PC-3 (cell line): Measurements from ENCODE around the gene NUDT1. TPM values are rescaled to one million over a fixed set of nuclear protein-coding genes. Genes with fewer than 3 reads are reported as not detected.

Experiments
- ATAC-seq: fragments of 200-7000 bp; cut with Tn5 transposase; 2 replicates; pipeline ENCODE4 v1.9.1; 2020; ENCODE audit warnings: mild to moderate bottlenecking, moderate library complexity
- BruUV-seq: library from RNA; stranded (reverse); fragments of 400-500 nt; replicated peaks from 2 replicates; lab custom pipeline; 2021; lab: Mats Ljungman, UMichigan
- CTCF ChIA-PET: fragments of 300-600 bp; sonication (Branson Sonifier 250); formaldehyde crosslinking; loops from one replicate; lab custom pipeline; 2022; ENCODE audit warnings: antibody characterized with exemption; lab: Charles Lee
- POLR2A ChIA-PET: fragments of 300-600 bp; sonication (Branson Sonifier 250); formaldehyde crosslinking; loops from one replicate; lab custom pipeline; 2022; ENCODE audit warnings: antibody characterized with exemption; ENCODE audit not compliant: unreplicated experiment; lab: Charles Lee
- DNase-seq: peaks from one replicate; pipeline ENCODE4 v3.0.0-alpha.2; 2015
- H2AFZ ChIP-seq: fragments of 300-600 bp; sonication (generic); 2 replicates; pipeline ENCODE4 v1.6.0; 2016; ENCODE audit warnings: antibody characterized with exemption, low read length
- H3F3A ChIP-seq: fragments of 300-600 bp; sonication (generic); one replicate; pipeline ENCODE4 v1.6.0; 2017; ENCODE audit warnings: antibody characterized with exemption, low read length, control low read depth, mild to moderate bottlenecking; ENCODE audit not compliant: unreplicated experiment
- H3K27ac ChIP-seq: fragments of 300-600 bp; sonication (generic); 2 replicates; pipeline ENCODE4 v1.5.1; 2016; ENCODE audit warnings: mild to moderate bottlenecking, low read length
- H3K27me3 ChIP-seq: fragments of 300-600 bp; sonication (generic); 2 replicates; pipeline ENCODE4 v1.6.1; 2016; ENCODE audit warnings: low read length, mixed read lengths
- H3K36me3 ChIP-seq: fragments of 300-600 bp; sonication (generic); 2 replicates; pipeline ENCODE4 v1.6.1; 2016; ENCODE audit warnings: low read depth, mixed run types, low read length, mixed read lengths
- H3K4me1 ChIP-seq: fragments of 300-600 bp; sonication (generic); 2 replicates; pipeline ENCODE4 v1.5.1; 2016; ENCODE audit warnings: low read length; ENCODE audit not compliant: insufficient read depth
- H3K4me2 ChIP-seq: fragments of 300-600 bp; sonication (generic); 2 replicates; pipeline ENCODE4 v1.6.0; 2016; ENCODE audit warnings: low read length
- H3K4me3 ChIP-seq: fragments of 300-600 bp; sonication (generic); 2 replicates; pipeline ENCODE4 v1.5.1; 2016; ENCODE audit warnings: mild to moderate bottlenecking, low read length, mixed read lengths
- H3K79me2 ChIP-seq: fragments of 300-600 bp; sonication (generic); 2 replicates; pipeline ENCODE4 v1.6.1; 2017; ENCODE audit warnings: low read length, mixed read lengths
- H3K9ac ChIP-seq: fragments of 300-600 bp; sonication (generic); 2 replicates; pipeline ENCODE4 v1.6.0; 2016; ENCODE audit warnings: mild to moderate bottlenecking, low read length
- H3K9me2 ChIP-seq: fragments of 300-600 bp; sonication (generic); replicated peaks from 2 replicates; pipeline ENCODE4 v1.6.1; 2016; ENCODE audit warnings: mixed run types, low read length, mixed read lengths
- H3K9me3 ChIP-seq: fragments of 300-600 bp; sonication (generic); 2 replicates; pipeline ENCODE4 v1.6.1; 2016; ENCODE audit warnings: low read length, mixed read lengths
- H4K20me1 ChIP-seq: fragments of 300-600 bp; sonication (generic); 2 replicates; pipeline ENCODE4 v1.6.1; 2016; ENCODE audit warnings: low read length, mixed read lengths
- CTCF ChIP-seq: fragments of 300-600 bp; sonication (generic); conservative IDR thresholded peaks from 2 replicates; pipeline ENCODE4 v1.5.1; 2017; ENCODE audit warnings: antibody characterized with exemption, low read depth, mild to moderate bottlenecking, low read length
- EZH2 ChIP-seq: fragments of 300-600 bp; sonication (generic); IDR thresholded peaks from one replicate; pipeline ENCODE4 v1.6.1; 2017; ENCODE audit warnings: antibody characterized with exemption, mild to moderate bottlenecking, low read length; ENCODE audit not compliant: unreplicated experiment
- EZH2phosphoT487 ChIP-seq: fragments of 300-600 bp; sonication (generic); IDR thresholded peaks from 2 replicates; pipeline ENCODE4 v1.6.1; 2018; ENCODE audit warnings: mild to moderate bottlenecking, antibody characterized with exemption, low read length, borderline replicate concordance
- intact Hi-C: fragments of 100-400 bp; cut with micrococcal nuclease; formaldehyde crosslinking; loops from 2 replicates; pipeline ENCODE4 v1.9.0; 2023
- total RNA-seq: library from RNA; depleted of rRNA; stranded (reverse); fragments of >200 nt; gene quantifications from 2 replicates; pipeline ENCODE4 v1.2.3, GENCODE V29; 2014

Gene NUDT1
- total RNA-seq, 1 experiment from 2014 or later, result 59.3 TPM

- peaks cover 17% of the 10 kb centered on the region for H3K4me1 ChIP-seq
- no peak overlapping the region for H3K4me2 ChIP-seq
- H2AFZ ChIP-seq, result no peak overlapping the region
- intact Hi-C loops, result no loop called here
- no peak for DNase-seq
- BruUV-seq, result no TSS peak
- H3F3A ChIP-seq, result no peaks in the 10 kb centered on the region
- peaks cover 26% of the 10 kb centered on the region for H3K36me3 ChIP-seq
- H3K79me2 ChIP-seq, result peaks cover 35% of the 10 kb centered on the region
- ChIA-PET CTCF (no interaction called here), POLR2A (no interaction called here)
- H4K20me1 ChIP-seq, result no peaks in the 10 kb centered on the region
- TF ChIP-seq EZH2 (no peak), CTCF (no peak), EZH2phosphoT487 (no peak)
- H3K27ac ChIP-seq, result no peak overlapping the region
- no peaks in the 10 kb centered on the region for H3K27me3 ChIP-seq
- no peak overlapping the region for H3K4me3 ChIP-seq
- no peak overlapping the region for H3K9ac ChIP-seq
- H3K9me2 ChIP-seq, result no peaks in the 10 kb centered on the region
- ATAC-seq, result no peak
- no peaks in the 10 kb centered on the region for H3K9me3 ChIP-seq
Measured at GRCh38 chr7:2239242-2239641, 2.8 kb upstream of the NUDT1 start.

GRCh38 chr7:2242541-2243429 lies 759 bp downstream of the NUDT1 start:
- TF ChIP-seq CTCF (no peak), EZH2 (no peak), EZH2phosphoT487 (no peak)
- peak overlapping the region; percentile 97 for H3K4me3 ChIP-seq
- H3K27me3 ChIP-seq, result no peaks in the 10 kb centered on the region
- no peaks in the 10 kb centered on the region for H4K20me1 ChIP-seq
- TSS peak; percentile 77 for BruUV-seq
- peaks cover 16% of the 10 kb centered on the region for H3K36me3 ChIP-seq
- H3F3A ChIP-seq, result no peaks in the 10 kb centered on the region
- peak overlapping the region; percentile 93 for H3K4me2 ChIP-seq
- peak; percentile 22 for DNase-seq
- H3K9me3 ChIP-seq, result no peaks in the 10 kb centered on the region
- H3K79me2 ChIP-seq, result peaks cover 35% of the 10 kb centered on the region
- peak overlapping the region; percentile 37 for H3K27ac ChIP-seq
- intact Hi-C loops, result no loop called here
- H3K9me2 ChIP-seq, result no peaks in the 10 kb centered on the region
- POLR2A ChIA-PET, result no interaction called here
- peak overlapping the region; percentile 99 for H3K9ac ChIP-seq
- ATAC-seq, result peak; percentile 59
- CTCF ChIA-PET, result no interaction called here
- H2AFZ ChIP-seq, result peak overlapping the region; percentile 83
- H3K4me1 ChIP-seq, result peaks cover 17% of the 10 kb centered on the region

- peak overlapping the region; percentile 93 for H3K4me2 ChIP-seq
- peaks cover 21% of the 10 kb centered on the region for H3K4me1 ChIP-seq
- no peaks in the 10 kb centered on the region for H3K9me3 ChIP-seq
- ChIA-PET CTCF (no interaction called here), POLR2A (no interaction called here)
- DNase-seq (no peak), ATAC-seq (no peak)
- no peak overlapping the region; the same call in 1 of the 2 replicates for H3K4me3 ChIP-seq
- no peak for TF ChIP-seq CTCF
- no peak for TF ChIP-seq EZH2phosphoT487
- TF ChIP-seq EZH2, result no peak
- H4K20me1 ChIP-seq, result no peaks in the 10 kb centered on the region
- no TSS peak for BruUV-seq
- H2AFZ ChIP-seq, result no peak overlapping the region
- H3K36me3 ChIP-seq, result peaks cover 9% of the 10 kb centered on the region
- intact Hi-C loops, result no loop called here
- no peaks in the 10 kb centered on the region for H3F3A ChIP-seq
- H3K27ac ChIP-seq, result no peak overlapping the region
- no peak overlapping the region for H3K9ac ChIP-seq
- H3K79me2 ChIP-seq, result peaks cover 35% of the 10 kb centered on the region
- H3K27me3 ChIP-seq, result no peaks in the 10 kb centered on the region
- H3K9me2 ChIP-seq, result no peaks in the 10 kb centered on the region
Measured at GRCh38 chr7:2243458-2243857, 1.4 kb downstream of the NUDT1 start.
